RWPE2 (cell line): ENCODE measurements around the gene CTNNA2.
A peak's percentile ranks its signal among the peaks of the same experiment; 100 is the strongest.

Experiments used
- ATAC-seq: fragments of 200-7000 bp; cut with Tn5 transposase; 3 replicates; pipeline ENCODE4 v1.9.1; 2021; ENCODE audit warnings: low read depth
- DNase-seq: peaks from one replicate; pipeline ENCODE4 v3.0.0-alpha.2; 2020; ENCODE audit warnings: low spot score
- H3K27ac ChIP-seq: fragments of 450-650 bp; 2 replicates; pipeline ENCODE4 v1.5.1; 2017; ENCODE audit warnings: mild to moderate bottlenecking; ENCODE audit not compliant: poor library complexity, severe bottlenecking
- H3K27me3 ChIP-seq: fragments of 250-450 bp; sonication (Bioruptor Pico); 2 replicates; pipeline ENCODE4 v1.5.1; 2021; ENCODE audit warnings: mild to moderate bottlenecking, moderate library complexity; ENCODE audit not compliant: insufficient read depth, poor library complexity, severe bottlenecking
- H3K36me3 ChIP-seq: fragments of 250-450 bp; sonication (Bioruptor Pico); 2 replicates; pipeline ENCODE4 v1.5.1; 2020; ENCODE audit warnings: low read depth, mild to moderate bottlenecking, moderate library complexity
- H3K4me1 ChIP-seq: fragments of 250-450 bp; sonication (Bioruptor Pico); 2 replicates; pipeline ENCODE4 v1.5.1; 2021; ENCODE audit warnings: mild to moderate bottlenecking, moderate library complexity; ENCODE audit not compliant: insufficient read depth, poor library complexity, severe bottlenecking
- H3K4me3 ChIP-seq: fragments of 250-450 bp; sonication (Bioruptor Pico); 2 replicates; pipeline ENCODE4 v1.5.1; 2021; ENCODE audit warnings: mild to moderate bottlenecking, moderate library complexity; ENCODE audit not compliant: severe bottlenecking
- H3K9me3 ChIP-seq: fragments of 250-450 bp; sonication (Bioruptor Pico); 2 replicates; pipeline ENCODE4 v1.5.1; 2021; ENCODE audit warnings: mild to moderate bottlenecking, moderate library complexity; ENCODE audit not compliant: severe bottlenecking
- CTCF ChIP-seq: fragments of 450-650 bp; IDR thresholded peaks from one replicate; pipeline ENCODE4 v1.5.1; 2017; ENCODE audit warnings: mild to moderate bottlenecking, moderate library complexity; ENCODE audit not compliant: poor library complexity, severe bottlenecking

Gene CTNNA2

GRCh38 chr2:79849949-79850348 is 337.1 kb downstream of the CTNNA2 start:
- H3K27ac ChIP-seq = no peak overlapping the region
- no peak overlapping the region for H3K4me3 ChIP-seq
- H3K36me3 ChIP-seq = no peaks in the 10 kb centered on the region
- H3K27me3 ChIP-seq = peaks cover 5% of the 10 kb centered on the region
- ATAC-seq (no peak), DNase-seq (no peak)
- H3K4me1 ChIP-seq = no peaks in the 10 kb centered on the region
- H3K9me3 ChIP-seq = no peaks in the 10 kb centered on the region
- no peak for TF ChIP-seq CTCF

GRCh38 chr2:79850912-79851311 is 338.1 kb downstream of the CTNNA2 start:
- TF ChIP-seq CTCF = no peak

GRCh38 chr2:79855264-79856006 is 342.6 kb downstream of the CTNNA2 start:
- no peak for DNase-seq
- Histone ChIP-seq H3K4me1 (no peaks in the 10 kb centered on the region), H3K4me3 (no peak overlapping the region), H3K36me3 (no peaks in the 10 kb centered on the region), H3K27me3 (peaks cover 3% of the 10 kb centered on the region), H3K27ac (no peak overlapping the region), H3K9me3 (no peaks in the 10 kb centered on the region)
- peak; percentile 16 for TF ChIP-seq CTCF
- ATAC-seq = peak; percentile 57; the same call in 1 of the 3 replicates

More at GRCh38 chr2:79850912-79851311, 338.1 kb downstream of the CTNNA2 start:
- no peaks in the 10 kb centered on the region for H3K4me1 ChIP-seq
- H3K36me3 ChIP-seq = no peaks in the 10 kb centered on the region
- no peaks in the 10 kb centered on the region for H3K9me3 ChIP-seq
- DNase-seq = no peak
- H3K27ac ChIP-seq = no peak overlapping the region
- no peak overlapping the region for H3K4me3 ChIP-seq
- peaks cover 8% of the 10 kb centered on the region for H3K27me3 ChIP-seq
- ATAC-seq = no peak

GRCh38 chr2:79857888-79858287 is 345.0 kb downstream of the CTNNA2 start:
- Histone ChIP-seq H3K27ac (no peak overlapping the region), H3K9me3 (no peaks in the 10 kb centered on the region), H3K36me3 (no peaks in the 10 kb centered on the region), H3K4me3 (no peak overlapping the region), H3K4me1 (no peaks in the 10 kb centered on the region), H3K27me3 (peaks cover 3% of the 10 kb centered on the region)
- no peak for DNase-seq
- no peak for ATAC-seq
- no peak for TF ChIP-seq CTCF
